HG02840 (cell line): Measurements from ENCODE around the gene ARPC3.
"Not testable (repeated sequence)": the region's sequence is repeated elsewhere in the genome, so short reads cannot be mapped to it uniquely, and the experiment has no call there.

ENCODE experiments used
- ATAC-seq: cut with Tn5 transposase; IDR thresholded peaks from one replicate; pipeline ENCODE4 v1.9.1; 2021; ENCODE audit warnings: mild to moderate bottlenecking, moderate library complexity, moderate number of reproducible peaks; ENCODE audit not compliant: unreplicated experiment, low FRiP score

The ARPC3 gene

DNA sequence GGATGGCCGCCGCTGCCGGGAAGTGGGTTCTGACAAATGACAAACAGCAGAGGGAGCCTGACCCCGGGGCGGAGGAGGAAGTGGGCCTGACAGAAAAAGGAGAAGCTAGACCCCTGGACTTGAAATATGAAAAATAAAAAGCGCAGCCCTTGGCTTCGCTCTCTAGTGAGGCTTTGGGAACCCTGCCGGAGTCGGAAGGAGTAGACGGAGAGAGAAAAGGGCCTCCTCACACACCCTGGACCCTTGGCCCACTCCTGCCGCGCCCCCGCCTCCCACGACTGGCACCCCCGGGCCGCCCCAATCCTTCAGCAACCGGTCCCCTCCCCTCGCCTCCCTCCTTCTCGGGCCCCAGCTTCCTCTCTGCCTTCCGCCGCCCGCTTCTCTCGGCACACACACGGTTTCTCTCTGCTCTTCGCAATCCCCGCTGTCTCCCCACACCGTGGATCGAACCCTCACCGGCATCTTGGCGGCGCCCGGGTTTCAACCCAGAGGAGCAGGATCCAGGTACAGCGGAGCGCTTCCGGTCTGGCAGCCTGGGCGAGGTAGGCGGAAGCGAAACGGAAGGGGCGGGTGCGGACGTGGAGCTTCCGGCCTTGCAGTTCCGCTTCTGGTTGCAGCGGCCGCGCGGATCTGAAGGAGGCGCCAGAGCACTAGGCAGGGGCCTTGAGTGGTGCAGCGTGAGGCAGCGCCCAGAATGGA is at the start of gene ARPC3:
Gene ARPC3, minus strand, starts transcription at position 539 of the 699 bp plus-strand sequence. Its CDS starts 77 bp downstream, at position 462.
- peak; percentile 88 for ATAC-seq

DNA sequence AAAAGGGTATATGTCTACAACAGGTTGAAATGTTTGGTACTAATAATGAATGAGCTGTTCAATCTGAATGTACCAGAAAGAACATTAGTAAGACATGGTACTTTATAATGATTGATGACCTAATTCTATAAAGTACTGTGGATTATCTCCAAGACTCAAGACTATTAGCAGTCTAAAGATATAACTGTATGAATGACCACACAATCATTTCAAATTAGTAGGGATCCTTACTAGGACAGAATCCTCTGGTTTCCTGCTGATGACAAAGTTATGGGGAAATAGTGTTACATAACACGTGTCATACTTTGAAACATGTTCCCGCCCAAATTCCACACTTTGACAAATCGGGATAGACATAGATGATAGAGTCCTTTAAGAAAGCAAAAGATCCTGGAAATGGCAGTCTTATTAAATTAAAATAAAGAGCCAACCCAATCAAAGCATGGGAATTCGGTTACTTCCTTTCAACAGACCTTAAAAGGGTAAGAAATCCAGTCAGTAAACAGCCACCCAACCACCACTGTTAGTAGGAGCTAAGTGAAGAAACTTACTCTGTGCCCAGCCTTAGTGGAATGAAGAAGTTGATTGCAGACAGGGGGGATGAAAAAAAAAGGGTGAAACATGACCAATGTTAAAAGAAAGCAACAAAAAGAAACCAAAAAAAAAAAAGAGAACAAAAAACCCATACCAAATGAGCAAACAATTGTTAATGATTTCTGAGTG is 49.0 kb upstream of the ARPC3 start:
- no peak for ATAC-seq

- no peak for ATAC-seq
Measured at GRCh38 chr12:110475426-110475825, 25.3 kb upstream of the ARPC3 start.

GRCh38 chr12:110468214-110469048 is 18.3 kb upstream of the ARPC3 start, which contains the start of the genes FAM216A and GPN3:
FAM216A (plus strand) TSS chr12:110468845; CDS start chr12:110468876, 31 bp downstream.
GPN3 (minus strand) TSS chr12:110468257; CDS start chr12:110468203, 54 bp downstream.
- ATAC-seq = peak; percentile 67

DNA sequence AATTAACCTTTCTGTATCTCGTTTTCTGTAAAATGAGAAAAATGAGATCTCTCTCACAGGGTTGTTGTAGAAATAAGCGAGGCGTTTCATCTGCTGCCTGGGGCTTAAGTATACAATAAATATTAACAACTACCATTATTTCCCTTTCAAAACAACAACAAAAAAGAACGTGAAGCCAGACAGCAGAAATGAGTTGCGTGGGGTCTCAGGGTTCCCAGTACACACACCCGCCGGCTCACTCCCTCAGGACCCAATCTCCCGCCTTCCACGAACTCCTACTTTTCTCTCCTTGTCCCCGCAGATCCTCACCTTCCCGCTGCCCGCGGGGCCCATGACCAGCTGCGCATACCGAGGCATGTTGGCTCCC is 17.7 kb upstream of the ARPC3 start:
- ATAC-seq = no peak

- no peak for ATAC-seq
Measured at GRCh38 chr12:110466791-110467190, 16.7 kb upstream of the ARPC3 start.

GRCh38 chr12:110465765-110466164 is 15.6 kb upstream of the ARPC3 start:
- ATAC-seq = not testable (repeated sequence)

- ATAC-seq = no peak
Measured at GRCh38 chr12:110465024-110465423, 14.9 kb upstream of the ARPC3 start.

GRCh38 chr12:110461189-110461588 is 11.1 kb upstream of the ARPC3 start:
- ATAC-seq = not testable (repeated sequence)

GRCh38 chr12:110458756-110459155 is 8.6 kb upstream of the ARPC3 start:
- no peak for ATAC-seq

GRCh38 chr12:110453569-110454296 is 3.6 kb upstream of the ARPC3 start:
- ATAC-seq = no peak

DNA sequence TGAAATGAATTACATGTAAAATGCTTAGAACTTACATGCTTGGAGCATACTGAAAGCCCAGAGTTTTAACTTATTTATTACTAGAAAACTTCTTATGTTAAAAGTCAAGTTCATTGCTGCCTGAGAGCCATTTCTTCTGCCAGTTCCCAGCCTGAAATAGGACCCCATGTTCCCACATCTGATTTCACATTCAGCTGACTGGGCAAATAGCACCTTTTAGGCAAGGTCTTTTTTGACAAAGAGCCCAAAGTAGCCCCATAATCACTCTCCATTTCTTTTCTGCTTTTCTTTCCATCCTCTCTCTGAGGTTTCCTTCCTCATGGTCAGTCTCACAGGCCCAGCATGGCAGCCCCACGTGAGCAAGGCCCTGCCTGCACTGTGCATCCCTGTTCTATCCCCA is 1.1 kb upstream of the ARPC3 start:
- ATAC-seq = no peak

DNA sequence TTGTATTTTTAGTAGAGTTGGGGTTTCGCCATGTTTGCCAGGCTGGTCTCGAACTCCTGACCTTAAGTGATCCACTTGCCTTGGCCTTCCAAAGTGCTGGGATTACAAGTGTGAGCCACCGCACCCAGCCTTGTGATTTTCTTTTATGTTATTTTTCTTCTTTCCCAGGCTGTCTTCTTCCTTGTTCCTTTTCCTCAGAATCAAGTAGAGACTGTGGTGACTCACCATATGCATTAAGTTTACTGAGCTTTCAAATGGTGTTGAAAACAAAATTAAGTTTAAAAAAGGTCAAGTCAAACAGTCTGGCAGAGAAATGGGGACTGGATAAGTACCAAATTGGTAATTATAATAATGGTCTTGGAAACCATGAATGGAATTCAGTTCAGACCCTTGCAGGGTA is 5.7 kb downstream of the ARPC3 start:
- ATAC-seq = no peak

DNA sequence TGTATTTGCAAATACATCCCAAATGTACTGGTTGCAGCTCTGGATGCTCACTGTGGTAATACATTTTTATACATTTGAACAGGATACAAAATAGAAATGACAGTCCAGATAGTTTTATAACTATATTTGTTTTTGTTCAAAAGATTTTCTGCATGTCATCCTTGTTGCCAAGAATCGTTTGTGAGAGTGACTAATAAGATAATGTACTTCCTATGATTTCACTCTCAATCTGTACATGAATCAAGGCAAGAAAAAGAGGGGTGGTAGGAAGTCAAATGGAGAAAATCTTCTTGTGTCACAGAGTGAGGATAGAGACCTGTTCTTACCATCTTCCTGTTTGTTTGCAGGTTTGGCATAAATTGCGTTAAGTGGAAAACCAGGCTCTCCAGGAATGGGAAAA is 13.9 kb downstream of the ARPC3 start:
- ATAC-seq = no peak

DNA sequence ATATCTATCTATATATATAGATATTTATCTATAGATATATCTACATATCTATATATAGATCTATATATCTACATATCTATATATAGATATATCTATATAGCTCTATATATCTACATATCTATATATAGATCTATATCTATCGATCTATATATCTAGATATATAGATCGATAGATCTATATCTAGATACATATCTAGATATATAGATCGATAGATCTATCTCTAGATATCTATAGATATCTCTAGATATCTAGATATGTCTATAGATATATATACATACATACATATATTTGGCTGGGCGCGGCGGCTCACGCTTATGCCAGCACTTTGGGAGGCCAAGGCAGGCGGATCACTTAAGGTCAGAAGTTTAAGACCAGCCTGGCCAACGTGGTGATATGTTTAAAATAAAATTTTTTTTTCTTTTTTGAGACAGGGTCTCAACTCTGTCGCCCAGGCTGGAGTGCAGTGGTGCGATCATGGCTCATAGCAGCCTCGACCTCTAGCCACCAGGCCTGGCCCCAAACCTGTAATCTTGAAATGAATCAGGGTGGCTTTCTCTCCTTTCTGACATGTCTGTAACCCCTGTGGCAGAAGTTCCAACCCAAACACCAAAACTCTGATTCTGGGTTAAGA is 18.1 kb downstream of the ARPC3 start:
- ATAC-seq = no peak

DNA sequence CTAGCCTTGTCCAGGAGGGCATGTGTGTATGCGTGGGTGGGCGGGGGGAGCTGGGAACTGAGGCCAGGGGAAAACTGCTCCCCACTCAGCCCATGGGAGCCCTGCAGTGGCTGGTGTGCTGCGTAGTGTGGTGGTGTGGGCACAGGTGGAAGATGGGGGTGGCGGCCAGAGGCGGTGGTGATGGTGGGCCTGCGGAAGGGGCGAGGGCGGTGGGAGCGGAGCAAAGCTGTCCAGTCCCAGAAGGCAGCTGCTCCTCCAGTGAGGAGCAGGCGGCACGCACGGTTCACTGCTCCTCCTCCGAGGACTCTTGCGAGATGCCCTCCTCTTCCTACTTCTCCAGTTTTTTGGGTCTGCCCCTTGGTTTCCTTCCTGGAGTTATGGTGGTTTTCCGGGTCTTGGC is 20.5 kb downstream of the ARPC3 start:
- ATAC-seq = not testable (repeated sequence)

DNA sequence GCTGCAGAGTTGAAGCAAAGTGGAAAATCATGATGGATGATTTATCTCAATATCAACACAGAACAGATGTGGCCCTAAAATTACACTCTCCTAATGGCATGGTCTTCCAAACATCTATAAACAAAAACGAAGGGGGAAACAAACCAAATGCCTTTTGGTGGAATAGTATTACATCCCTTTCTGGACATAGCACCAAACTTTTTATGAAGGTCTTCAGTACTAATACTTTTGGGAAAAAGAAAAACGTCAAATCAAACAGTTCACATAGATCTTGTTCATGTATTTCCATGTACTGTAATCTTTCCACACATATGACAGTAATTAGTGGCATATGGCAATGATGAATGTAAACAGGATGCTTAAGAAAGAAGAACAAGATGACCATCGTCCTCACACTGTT is 23.7 kb downstream of the ARPC3 start:
- ATAC-seq = no peak

DNA sequence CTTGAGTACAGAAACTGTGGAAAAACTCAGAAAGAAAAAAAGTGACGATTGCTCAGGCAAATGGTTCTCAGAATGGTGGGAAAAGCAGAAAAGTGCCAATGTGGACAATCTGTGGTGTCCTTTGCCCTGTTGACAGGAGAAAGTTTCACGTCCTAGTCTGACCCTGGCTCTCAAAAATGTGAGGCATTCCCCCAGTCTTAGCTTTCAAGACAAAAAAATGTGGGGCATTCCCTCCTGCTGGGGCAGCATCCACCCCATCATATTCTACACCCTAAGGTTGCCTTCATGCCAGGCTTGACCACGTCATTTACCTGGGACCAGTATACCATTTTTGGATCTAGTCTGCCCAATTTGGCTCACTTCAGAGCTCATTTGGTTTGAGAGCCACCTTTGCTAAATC is 25.9 kb downstream of the ARPC3 start:
- no peak for ATAC-seq

DNA sequence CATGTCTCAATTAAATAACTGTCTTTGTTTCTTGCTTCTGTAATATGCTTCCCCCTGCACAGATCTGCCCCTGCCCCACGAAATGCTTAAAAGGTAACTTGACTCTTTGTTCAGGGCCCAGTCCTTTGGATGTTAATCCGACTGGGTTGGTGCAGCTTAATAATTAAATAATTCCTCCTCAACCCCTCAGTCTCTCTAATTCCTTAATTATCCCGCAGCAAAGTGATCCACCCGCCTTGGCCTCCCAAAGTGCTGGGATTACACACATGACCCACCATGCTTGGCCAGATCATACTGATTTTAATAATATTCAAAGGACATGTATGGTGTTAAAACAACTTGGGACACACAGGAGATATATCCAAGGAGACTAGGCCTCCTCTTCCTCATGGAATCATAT is 28.4 kb downstream of the ARPC3 start:
- no peak for ATAC-seq

GRCh38 chr12:110421159-110421661 is 28.9 kb downstream of the ARPC3 start:
- ATAC-seq = no peak
